Heart left ventricle (tissue), 13 donors: Measurements from ENCODE around the gene MTOR.

Source experiments
- POLR2A ChIP-seq, 2 donors: fragments of 450-650 bp; IDR thresholded peaks; one replicate each; pipeline ENCODE4 v1.6.1; 2017; ENCODE audit warnings: antibody characterized with exemption in 2 of 2, mild to moderate bottlenecking in 2 of 2, moderate library complexity in 2 of 2
- TF ChIP-seq, protein P1 (sequence below), 12 donors: fragments of 200-600 bp; sonication (generic) in 4 of 12; IDR thresholded peaks; one replicate each; pipeline versions ENCODE4 v1.5.0 to v1.8.0; 2018 to 2022; ENCODE audit warnings: antibody characterized with exemption in 12 of 12, mild to moderate bottlenecking in 5 of 12
- donor health status: ischemic (EF 13 %, LVEDD 7.1; RV severe dilation, severe dysfunction).
- donor health status: DM: no; HTN: yes; CAD: no.
- donor health status: DM: no; HTN: no; CAD: no.
- donor health status: ischemic (EF 25% LVEDD 6.9; RV normal size, moderate dysfunction).
- donor health status: ischemic (EF 25% LVEDD 5.7; RV mildly dilated, moderate dysfunction).
- donor health status: ischemic (EF 35%, LVEDD 5.7; RV mildly dilated, moderate dysfunction).
- donor health status: nonischemic (EF 11% LVEDD 7.7; RV severe dilation, severe dysfunction).
- donor health status: DM: yes; HTN: yes; CAD: no.
- donor health status: PGD.
- donor health status: ischemic (EF 29% LVEDD 5.4; RV normal size, mild dysfunction).
- donor health status: nonischemic (EF 23%, LVEDD 6.1; RV moderate dilation, normal function).

DNA sequence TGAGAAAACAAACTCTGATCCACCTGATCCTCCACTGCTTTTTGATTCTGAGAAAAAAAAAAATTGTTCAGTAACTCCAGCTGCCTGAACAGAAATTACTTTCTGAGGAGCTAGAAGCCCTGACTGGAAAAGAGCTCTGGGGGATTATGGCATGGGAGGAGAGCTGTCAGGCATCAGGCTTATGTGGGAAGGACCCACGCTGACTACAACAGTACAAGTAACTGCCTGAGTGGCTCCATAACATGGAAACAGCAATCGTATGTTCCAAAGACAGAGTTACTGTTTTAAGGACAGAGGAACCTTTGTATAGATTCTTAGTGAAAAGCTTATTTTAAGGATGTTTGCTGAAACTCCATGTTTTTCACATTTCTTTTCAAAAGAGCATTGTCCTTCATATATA, 74.4 kb downstream of the MTOR start:
- TF ChIP-seq POLR2A (IDR thresholded peaks at IDR 0.05), result no peak
- TF ChIP-seq, protein P1, sequence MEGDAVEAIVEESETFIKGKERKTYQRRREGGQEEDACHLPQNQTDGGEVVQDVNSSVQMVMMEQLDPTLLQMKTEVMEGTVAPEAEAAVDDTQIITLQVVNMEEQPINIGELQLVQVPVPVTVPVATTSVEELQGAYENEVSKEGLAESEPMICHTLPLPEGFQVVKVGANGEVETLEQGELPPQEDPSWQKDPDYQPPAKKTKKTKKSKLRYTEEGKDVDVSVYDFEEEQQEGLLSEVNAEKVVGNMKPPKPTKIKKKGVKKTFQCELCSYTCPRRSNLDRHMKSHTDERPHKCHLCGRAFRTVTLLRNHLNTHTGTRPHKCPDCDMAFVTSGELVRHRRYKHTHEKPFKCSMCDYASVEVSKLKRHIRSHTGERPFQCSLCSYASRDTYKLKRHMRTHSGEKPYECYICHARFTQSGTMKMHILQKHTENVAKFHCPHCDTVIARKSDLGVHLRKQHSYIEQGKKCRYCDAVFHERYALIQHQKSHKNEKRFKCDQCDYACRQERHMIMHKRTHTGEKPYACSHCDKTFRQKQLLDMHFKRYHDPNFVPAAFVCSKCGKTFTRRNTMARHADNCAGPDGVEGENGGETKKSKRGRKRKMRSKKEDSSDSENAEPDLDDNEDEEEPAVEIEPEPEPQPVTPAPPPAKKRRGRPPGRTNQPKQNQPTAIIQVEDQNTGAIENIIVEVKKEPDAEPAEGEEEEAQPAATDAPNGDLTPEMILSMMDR (IDR thresholded peaks at IDR 0.05), result no peak
